Measurements from ENCODE around the gene AOPEP.

AOPEP gene

GRCh38 chr9:94899464-94900221, 173.1 kb downstream of the AOPEP start:
- no peak for DNase-seq (ENCODE audit: low spot score)

DNA sequence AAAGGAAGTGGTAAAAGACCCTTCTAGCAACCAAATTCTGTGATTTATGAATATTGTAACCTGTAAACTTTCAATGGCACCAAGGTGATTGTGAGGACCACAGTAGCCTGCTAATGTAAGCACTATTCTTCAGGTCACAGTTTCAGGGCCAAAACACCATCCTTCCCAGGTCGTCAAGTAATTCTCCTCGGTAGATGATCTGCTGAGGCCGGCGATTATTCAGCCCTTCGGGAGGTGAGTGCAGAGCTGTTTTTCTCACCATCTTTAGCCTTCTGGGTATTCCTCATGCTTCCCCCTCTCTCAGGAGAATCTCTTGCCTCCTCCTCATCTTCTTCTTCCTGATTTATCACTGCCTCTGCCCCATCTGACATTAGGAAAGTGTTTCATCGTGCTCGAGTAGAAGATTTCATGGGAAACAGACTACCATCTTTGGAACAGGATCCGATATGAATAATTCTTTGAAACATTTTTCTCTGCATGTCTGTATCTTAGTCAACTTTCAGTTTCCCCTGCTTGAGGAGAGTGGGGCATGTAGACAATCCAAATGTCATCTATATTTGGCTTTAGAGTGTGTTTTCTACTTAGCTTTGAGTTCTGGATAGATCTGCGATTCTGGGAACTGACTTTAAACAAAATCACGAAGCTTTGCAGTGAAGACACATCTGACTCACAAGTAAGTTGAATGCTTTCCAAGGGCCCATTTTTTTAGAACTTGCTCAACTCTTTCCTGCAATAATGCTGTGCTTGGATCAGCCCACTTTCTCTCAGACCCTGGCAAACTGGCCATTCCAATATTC, 173.9 kb downstream of the AOPEP start:
- DNase-seq (ENCODE audit: low spot score) = no peak

DNA sequence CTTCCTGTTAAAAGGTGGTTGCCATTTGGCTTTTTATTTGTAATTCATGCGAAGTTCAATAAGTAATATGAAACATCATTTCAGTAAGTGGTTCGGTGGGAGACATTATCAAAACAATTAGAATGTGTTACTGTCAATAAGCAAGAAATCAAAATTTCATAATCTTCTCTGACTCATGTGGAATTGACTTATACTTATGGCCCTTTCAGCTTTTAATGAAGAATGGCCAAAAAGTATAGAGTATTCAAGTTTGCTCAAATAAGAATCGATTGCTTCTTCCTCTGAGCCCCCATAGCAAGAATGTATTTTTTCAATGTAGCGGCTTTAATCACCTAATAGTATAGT, 174.5 kb downstream of the AOPEP start:
- no peak for DNase-seq (ENCODE audit: low spot score)

GRCh38 chr9:94903961-94904421, 177.5 kb downstream of the AOPEP start:
- DNase-seq (ENCODE audit: low spot score) = no peak

DNA sequence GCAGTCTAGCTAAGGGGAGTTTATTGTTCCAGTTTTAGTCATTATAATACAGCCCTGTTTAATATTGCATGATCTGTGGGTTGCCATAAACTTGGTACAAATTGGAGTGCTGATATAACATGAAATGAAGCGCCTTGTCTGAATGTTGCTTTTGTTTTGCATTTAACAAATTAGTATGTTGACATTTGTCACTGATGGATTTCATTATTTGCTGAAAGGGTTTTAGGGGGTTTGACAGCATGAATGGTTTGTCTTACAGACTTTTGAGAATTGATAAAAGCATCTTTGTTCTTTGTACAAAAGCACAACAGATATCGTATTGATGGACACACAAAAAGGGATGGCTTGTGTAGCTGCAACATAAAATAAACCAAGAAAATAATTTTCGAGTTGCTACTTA, 178.3 kb downstream of the AOPEP start:
- no peak for DNase-seq (ENCODE audit: low spot score)

DNA sequence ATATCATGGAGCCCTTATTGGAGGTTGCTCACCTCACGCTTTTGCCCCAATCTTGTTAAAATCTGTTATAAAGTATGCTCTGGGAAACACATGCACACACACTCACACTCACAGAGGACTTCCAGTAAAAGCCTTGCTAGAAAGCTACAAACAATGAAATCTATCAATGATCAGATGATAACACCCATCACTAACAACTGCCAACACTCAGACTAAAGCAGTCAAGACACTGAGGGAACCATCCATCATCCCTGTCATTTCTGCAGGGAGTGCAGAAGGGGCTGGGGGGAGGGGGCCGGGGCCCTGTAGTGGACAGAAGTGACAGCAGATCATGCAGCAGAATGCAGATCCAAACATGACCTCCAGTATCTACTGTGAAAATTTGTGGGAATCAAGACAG, 179.1 kb downstream of the AOPEP start:
- DNase-seq (ENCODE audit: low spot score) = no peak

GRCh38 chr9:94906181-94906580, 179.7 kb downstream of the AOPEP start:
- DNase-seq (ENCODE audit: low spot score) = no peak

- no peak for DNase-seq (ENCODE audit: low spot score)
These were observed 180.2 kb downstream of the AOPEP start for GRCh38 chr9:94906713-94907112.

- no peak for DNase-seq (ENCODE audit: low spot score)
These were observed 180.9 kb downstream of the AOPEP start for GRCh38 chr9:94907264-94907936.

DNA sequence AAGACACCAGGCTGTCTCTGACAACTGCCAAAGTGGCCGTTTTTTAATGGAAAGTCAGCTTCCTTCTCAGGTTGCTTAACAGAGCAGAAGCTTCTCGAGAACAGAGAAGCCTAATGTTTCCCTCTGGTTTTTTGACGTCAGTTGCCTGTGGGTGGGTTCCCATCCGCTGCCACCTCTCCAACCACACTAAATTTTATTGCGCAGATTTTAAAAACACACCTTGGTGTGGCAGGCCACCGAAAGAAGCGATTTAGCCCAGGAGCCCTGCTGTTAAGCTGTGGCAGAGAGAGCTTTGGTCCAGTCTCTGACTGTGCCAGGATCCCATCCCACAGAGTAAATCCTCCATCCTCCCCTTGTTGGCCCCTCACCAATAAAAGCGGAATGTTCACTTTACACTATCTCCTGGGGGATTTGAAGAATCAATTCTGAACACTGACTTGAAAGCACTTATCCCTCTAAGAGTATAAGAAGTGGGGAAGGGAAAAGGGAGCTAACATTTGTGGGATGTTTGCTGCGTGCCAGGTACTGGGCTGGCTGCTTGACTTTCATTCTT, 181.6 kb downstream of the AOPEP start:
- DNase-seq (ENCODE audit: low spot score) = no peak

DNA sequence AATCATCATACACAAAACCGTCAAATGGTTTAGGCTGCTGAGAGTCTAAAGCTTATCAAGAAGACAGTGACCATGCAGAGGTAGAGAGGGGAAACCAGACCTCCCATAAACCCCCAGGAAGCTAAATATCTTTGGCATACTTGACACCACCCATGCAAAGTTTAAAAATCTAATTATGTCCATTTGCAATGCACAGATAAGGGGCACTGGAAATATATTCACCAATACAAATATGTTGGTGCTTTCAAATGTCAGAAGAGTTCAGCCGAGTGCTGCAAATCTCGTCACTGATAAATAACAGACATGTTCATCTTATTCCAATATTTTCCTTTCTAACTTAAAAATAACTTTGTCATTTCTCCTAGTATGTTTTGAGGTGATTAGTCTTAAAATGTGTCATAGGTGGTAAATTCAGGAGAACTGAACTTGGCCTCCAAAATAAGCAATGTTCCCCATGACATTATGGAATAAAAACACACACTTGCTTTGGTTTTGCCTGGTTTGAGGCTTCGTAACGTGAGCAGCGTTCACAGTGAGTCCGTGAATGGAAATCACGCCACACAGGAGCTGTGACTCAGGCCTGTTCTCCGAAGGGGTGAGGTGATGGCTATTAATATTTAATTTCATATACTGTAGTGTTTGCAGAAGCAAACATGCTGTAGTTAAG, 182.2 kb downstream of the AOPEP start:
- DNase-seq (ENCODE audit: low spot score) = no peak

DNA sequence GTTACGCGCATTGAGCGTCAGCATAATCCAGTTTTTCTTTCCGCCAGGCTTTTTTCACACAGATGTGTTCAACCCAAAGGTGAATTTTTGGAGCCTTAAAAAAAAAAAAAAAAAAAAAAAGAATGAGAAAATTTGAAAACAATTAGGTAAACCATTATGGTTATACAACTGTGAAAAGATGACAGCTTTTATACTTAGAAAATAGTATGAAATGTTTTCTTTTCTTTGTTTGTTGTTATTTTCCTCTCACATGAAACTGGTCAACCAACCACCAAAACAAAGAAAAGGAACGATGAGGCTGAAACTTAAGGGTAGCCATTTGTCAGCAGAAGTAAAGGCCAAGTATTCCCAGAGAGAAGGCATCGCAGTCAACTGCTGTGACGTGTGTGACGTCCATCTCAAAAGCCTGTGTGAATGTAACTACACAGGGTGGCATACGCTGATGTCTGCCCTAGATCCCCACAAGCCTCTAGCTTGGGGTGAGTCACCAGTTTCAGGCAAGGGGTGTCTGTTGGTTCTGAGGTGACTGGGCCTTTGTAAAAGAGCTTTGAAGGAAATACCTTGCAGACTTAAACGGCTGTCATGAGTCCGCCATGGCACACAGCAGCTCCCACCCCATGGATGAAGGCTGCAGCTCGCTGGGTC, 182.9 kb downstream of the AOPEP start:
- no peak for DNase-seq (ENCODE audit: low spot score)

DNA sequence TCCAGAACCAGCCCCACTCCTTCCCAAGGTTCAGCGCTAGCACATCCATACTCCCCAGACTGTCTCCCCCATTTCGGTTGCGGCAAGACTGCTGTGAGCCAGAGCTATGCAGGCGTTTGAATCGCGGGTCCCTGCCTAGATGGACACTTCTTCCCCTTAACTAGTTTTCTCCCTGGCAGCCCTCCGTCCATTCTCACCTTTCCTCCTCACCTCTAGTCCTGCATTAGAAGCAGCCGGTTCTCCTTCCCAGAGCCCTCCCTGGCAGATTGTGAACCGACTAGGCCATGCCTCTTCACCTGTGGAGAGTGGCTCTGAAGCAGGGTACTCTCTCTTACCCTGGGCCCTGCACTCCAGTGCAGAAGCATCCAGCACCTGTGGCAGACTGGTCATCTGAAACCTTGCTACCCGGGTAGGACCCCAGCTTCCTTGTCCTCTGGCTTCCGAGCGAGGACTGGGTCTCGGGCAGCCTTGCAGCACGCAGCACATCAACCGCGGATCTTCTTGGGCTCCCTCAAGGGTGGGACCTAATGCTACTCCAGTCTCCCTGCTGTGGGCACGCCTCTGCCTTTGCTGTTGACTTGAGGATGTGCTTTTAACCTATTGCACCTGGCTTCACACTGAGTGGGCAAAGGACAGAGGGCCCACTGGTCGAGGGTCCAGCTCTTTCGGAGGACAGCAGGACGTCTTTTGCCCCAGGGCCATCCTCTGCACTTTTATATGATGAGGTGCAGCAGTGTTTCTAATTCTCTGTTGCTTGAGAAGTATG, 183.6 kb downstream of the AOPEP start:
- no peak for DNase-seq (ENCODE audit: low spot score)

DNA sequence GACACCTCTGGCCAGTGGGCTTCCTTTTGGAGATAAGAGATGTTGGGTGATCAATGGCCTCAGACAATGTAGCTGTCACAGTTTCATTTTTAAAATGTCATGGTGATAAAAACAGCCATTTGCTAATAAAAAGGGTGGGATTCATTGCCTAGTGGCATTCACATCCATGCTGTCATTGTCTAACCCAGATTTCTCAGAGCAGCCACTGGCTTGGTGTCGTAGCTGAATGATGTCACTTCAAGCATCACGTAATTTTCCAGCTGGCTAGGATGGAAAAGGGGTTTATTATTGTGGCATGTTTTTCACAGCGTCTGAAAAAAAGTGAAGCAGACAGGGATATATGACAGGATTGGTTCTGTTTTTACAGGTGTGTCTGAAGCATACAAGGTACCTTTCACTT, 184.7 kb downstream of the AOPEP start:
- no peak for DNase-seq (ENCODE audit: low spot score)

DNA sequence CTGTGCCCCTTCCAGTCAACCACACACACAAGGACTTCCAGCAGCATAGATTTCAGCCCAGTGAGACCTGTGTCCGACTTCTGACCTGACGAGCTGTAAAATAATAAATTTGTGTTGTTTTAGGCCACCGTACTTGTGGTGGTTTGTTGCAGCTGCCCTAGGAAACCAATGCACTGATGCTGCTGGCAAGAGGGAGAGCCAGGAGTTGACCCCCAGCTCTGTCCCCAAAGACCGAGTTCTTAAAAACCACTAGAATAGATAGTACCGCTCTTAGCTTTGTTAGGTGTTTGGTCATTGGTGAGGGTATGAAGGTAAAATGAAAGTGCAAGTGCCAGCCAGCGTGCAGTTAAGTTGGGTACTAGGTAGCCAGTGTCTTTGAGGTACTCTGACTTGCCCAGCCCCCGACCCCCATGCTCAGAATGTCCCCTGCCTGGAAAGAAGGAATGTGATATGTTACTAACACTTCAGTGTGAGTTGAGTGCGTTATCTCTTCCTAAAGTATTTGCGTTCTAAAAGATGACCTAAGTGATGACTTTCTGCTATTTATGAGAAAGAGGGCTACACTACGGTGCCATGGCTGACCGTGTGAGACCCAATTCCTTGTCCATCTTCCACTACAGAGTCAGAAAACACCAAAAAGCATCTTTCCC, 185.6 kb downstream of the AOPEP start:
- DNase-seq (ENCODE audit: low spot score) = no peak

DNA sequence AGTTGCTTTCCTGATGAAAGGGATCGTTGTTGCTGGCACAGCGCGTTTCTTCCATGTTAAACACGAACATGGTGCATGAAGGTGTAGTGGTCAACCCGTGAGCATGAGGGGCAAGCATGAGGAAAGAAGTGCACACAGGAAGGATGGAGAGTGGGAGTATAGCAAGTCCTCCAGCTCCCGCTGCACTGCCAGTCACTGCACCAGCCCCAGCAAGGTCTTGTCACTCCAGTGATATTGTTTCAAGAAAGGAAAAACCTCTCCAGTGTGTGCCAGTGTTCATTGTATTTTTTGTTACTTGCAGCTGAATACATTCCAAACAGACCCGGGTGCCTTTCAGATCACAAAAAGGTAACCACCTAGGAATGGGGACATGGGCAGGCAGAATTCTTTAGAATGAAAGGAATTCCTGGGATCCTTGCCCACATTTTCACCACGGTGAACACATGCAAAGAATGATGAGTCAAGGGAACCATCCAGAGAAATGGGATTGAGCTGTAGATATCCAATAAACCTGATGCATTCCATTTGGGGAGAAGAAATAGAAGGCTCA, 186.3 kb downstream of the AOPEP start:
- DNase-seq (ENCODE audit: low spot score) = no peak

DNA sequence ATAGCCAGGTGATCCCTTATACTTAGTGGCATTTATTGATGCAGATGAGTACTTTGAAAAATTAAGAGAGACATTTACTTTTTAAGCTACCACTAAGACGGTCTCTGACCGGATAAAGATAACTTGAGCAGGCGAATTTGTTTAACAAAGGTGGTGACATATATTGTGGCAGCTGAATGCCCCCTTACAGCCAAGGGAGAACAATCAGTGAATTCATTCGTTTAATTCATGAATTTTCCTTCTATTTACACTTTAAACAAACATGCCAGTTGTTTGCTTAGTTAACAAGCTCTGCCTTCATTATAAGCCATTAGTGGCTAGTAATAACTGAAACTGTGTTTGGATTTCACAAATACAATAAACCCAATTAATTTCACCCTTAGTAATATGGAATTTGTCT, 187.1 kb downstream of the AOPEP start:
- no peak for DNase-seq (ENCODE audit: low spot score)

DNA sequence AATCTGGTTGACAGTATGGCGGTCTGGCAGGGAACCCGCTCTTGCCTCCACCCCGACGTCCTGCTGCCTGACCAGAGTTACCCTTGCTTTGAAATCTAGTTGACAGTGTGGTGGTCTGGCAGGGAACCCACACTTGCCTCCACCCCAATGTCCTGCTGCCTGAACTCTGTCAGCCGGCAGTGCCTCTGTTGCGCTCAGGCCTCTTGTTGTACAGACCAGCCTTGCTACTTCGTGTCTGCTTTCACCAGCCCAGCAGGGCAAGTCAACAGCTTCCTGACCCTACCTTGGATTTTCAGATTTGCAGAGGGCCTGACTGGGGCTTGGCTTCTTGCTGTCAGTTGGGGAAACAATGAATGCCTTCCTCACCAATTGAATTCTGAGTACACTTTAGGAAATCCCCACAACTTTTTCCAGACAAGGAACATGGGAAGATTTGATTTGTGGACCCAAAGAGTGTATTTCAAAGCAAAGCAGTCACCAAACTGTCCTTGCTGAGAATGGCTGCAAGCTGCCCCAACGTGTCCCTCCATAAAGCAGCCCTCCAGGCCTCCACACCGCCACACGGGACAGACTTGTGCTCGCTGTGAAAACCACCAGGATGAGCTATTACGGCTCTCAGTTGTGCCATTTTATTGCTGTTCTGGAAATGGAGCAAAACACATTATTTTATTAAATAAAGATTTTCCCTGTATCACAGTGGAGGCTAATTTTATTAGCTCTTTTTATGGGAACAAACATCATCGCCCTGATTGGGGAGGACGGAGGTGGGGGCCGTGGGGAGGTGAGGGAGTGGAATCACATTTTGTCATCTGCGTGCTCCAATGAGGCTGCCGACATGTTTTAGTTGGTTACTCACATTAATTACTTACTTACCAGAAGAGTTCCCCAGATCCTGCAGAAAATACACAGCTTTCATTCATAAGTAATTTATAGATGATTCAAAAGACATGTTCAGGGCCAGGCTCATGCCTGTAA, 189.3 kb downstream of the AOPEP start:
- DNase-seq (ENCODE audit: low spot score) = no peak

GRCh38 chr9:94916956-94917355, 190.5 kb downstream of the AOPEP start:
- no peak for DNase-seq (ENCODE audit: low spot score)
